ENCODE data around the gene OR52A1.
"Not testable (repeated sequence)": the region's sequence is repeated elsewhere in the genome, so short reads cannot be mapped to it uniquely, and the experiment has no call there.

Gene OR52A1

DNA sequence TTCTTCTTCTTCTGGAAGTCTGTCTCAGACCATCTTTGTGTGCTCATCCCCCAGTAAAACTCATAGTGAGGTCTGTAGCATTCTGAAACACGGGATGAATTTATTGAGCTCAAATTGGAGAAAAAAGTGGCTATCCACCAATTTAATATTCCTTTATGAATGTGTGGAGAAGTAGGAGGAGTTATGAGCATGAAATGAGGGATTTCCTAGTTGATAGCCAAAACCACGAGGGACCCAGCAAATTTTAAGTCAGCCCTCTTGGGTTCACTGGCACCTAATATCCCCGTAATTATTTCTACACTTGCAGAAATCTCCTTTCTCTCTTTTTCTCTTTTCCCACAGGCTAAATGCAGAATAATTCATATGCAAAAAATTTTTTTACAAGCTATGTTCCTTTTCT is at the start of gene OR52A1:
Gene OR52A1, minus strand, starts transcription at position 101 of the 400 bp plus-strand sequence. CDS start 2,388 bp downstream, outside the sequence.
- no peak for DNase-seq (ENCODE audit: low read depth)

DNA sequence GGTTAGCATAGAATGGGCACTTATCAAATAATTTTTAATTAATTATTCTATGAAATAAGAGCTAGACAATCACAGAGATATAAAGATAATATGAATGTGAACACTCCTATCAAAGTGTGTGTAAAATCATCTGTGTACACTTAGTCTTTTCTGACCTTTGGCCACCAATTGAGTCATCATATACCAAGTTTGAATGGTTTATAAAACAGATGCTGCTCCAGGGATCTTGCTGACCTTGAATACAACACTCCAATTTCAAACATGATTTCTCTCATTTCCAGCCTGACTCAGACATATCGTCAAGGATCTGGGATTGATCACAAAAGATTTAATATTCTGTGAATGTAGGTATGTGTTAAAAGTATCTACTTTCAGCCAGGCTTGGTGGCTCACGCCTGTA is 48.8 kb upstream of the OR52A1 start:
- no peak for DNase-seq (ENCODE audit: low read depth)

DNA sequence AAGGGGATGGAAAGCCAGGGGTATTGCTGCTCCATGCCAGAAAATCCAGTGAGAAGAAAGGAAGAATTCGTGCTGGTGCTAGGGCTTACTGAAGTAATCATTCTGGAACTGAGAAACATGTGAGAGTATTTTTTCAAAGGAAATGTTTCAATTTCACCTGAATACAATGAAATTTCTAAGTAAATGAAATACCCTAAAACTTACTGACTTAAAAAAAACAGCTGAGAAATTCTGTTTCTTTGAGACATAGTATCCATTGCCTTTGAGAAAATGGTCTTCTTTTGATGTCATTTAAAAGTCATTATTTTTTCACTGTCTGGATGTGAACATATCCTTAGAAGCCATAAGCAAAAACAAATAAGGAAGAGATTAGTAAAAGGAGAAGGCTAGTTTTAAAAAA is 46.0 kb upstream of the OR52A1 start, which contains the start of gene OR51V1:
Gene OR51V1, minus strand, starts transcription at position 101 of the 400 bp plus-strand sequence. Its CDS starts 0 bp downstream, at position 101.
- no peak for DNase-seq (ENCODE audit: low read depth)

GRCh38 chr11:5198285-5198684 is 43.7 kb upstream of the OR52A1 start:
- no peak for DNase-seq (ENCODE audit: low read depth)

DNA sequence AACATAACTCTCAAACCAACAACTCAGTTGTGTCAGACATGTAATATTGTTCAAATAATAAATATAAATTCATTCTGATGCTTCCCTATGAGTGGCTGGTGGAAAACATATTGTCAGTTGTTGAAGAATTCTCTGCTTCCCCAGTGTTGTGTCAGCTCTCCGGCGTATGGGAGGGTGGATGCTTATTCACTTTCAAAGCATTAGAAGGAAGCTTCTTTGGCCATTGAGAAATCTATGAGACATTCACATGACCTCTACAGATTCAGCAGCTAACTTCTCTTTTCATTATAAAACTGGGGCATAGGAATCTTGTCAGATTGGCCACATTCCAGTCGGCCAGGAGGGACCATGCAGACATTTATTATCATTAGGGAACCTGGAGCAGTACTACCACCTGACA is 43.0 kb upstream of the OR52A1 start:
- DNase-seq (ENCODE audit: low read depth) = no peak

- no peak for DNase-seq (ENCODE audit: low read depth)
Observed at GRCh38 chr11:5196731-5197130, 42.2 kb upstream of the OR52A1 start.

GRCh38 chr11:5196067-5196466 is 41.5 kb upstream of the OR52A1 start:
- DNase-seq (ENCODE audit: low read depth) = no peak

DNA sequence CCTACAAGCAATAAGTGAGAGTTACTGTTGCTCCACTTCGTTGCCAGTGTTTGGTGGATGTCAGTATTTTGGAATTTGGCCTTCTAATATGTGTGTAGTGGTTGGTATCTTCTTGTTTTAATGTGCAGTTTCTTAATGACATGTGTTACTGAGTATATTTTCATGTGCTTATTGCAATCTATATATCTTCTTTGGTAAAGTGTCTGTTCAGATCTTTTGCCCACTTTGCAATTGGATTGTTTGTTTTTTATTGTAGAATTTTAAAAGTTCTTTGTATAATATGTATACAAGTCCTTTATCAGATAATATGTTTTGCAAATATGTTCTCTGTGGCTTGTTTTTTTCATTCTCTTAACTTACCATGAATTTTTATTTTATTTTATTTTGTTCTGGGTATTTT is 38.2 kb upstream of the OR52A1 start:
- DNase-seq (ENCODE audit: low read depth) = no peak

DNA sequence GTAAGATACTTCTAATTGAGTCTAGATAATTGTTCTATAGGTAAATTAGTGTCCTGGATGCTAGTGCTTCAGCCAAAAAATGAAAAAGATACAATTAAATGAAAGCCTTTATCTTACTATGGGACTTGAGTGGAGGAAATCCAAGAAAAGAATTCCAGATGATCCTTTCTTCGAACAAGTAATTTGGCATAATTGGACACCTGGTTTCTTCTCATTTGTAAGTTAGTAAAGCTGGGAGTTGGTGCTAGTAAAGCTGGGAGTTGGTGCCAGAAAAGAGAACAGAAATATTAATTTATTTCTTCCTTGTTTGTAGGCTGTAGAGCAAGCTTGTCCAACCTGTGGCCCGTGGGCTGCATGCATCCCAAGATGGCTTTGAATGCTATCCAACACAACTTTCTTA is 33.6 kb upstream of the OR52A1 start:
- no peak for DNase-seq (ENCODE audit: low read depth)

- DNase-seq (ENCODE audit: low read depth) = no peak
Observed at GRCh38 chr11:5178046-5178837, 23.7 kb upstream of the OR52A1 start.

GRCh38 chr11:5174934-5175333 is 20.4 kb upstream of the OR52A1 start:
- DNase-seq (ENCODE audit: low read depth) = no peak

DNA sequence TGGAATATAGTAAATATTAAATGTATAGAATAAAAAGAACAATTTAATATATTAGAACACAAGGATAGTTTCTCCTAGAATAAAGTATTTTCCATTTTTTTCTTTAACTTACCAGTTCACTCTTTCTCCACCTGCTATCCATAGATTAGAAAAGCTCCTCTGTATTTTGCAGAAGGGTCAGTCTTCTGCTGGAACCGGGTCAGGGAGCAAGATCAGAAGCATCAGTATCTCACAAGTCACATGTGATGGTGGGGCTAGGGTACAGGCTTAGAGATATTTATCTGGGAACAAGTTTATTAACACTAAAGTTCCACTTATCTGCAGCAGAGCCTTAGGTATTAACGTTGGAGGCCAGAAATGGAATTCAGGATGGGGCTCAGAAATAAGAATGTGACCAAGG is 17.3 kb upstream of the OR52A1 start:
- no peak for DNase-seq (ENCODE audit: low read depth)

DNA sequence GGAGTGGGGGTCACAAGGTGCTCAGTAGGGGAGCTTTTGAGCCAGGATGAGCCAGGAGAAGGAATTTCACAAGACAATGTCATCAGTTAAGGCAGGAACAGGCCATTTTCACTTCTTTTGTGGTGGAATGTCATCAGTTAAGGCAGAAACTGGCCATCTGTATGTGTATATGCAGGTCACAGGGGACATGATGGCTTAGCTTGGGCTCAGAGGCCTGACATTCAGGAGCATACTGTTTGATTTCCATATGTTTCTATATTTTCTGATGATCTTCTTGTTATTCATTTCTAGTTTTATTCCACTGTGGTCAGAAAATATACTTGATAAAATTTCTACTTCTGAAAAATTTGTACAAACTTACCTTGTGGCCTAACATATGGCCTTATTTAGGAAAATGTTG is 11.3 kb upstream of the OR52A1 start:
- DNase-seq (ENCODE audit: low read depth) = not testable (repeated sequence)

DNA sequence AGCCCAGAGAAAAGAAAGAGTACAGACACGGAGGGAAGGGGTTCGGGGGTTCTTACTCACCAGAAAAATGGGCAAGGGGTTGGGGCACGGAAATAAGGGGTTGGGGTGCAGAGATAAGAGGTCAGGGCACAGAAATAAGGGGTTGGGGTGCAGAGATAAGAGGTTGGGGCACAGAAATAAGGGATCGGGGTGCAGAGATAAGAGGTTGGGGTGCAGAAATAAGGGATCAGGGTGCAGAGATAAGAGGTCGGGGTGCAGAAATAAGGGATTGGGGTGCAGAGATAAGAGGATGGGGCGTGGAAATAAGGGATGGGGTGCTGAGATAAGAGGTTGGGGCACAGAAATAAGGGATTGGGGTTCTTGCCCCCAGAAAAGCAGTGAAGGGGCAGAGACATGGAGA is 10.2 kb upstream of the OR52A1 start:
- DNase-seq (ENCODE audit: low read depth) = not testable (repeated sequence)

DNA sequence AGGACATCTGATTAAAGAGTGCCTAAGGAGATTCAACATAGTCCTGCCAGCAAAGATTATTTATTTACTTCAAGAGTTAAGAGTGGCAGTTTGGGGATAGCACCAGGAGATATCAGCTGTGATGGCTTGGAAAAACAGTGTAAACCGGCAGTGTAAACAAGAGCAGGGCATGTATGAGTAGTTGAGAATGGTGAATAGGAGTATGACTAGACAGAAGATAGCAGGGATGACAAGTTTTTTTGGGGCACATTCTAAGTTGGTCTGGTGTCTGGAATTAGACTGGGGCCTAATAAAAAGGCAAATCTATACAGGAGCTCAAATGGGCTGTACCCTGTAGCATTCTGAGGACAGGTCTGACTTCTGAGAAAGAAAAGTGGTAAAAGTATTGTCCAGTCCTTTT is 6.5 kb upstream of the OR52A1 start:
- DNase-seq (ENCODE audit: low read depth) = not testable (repeated sequence)

DNA sequence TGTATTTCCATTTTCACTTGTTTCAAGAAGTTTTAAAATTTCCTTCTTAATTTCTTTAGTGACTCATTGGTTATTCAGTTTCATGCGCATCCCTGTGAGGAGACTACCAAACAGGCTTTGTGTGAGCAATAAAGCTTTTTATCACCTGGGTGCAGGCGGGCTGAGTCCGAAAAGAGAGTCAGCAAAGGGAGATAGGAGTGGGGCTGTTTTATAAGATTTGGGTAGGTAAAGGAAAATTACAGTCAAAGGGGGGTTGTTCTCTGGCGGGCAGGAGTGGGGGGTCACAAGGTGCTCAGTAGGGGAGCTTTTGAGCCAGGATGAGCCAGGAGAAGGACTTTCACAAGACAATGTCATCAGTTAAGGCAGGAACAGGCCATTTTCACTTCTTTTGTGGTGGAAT is 5.7 kb upstream of the OR52A1 start:
- DNase-seq (ENCODE audit: low read depth) = not testable (repeated sequence)

- DNase-seq (ENCODE audit: low read depth) = no peak
Observed at GRCh38 chr11:5159806-5160205, 5.2 kb upstream of the OR52A1 start.

DNA sequence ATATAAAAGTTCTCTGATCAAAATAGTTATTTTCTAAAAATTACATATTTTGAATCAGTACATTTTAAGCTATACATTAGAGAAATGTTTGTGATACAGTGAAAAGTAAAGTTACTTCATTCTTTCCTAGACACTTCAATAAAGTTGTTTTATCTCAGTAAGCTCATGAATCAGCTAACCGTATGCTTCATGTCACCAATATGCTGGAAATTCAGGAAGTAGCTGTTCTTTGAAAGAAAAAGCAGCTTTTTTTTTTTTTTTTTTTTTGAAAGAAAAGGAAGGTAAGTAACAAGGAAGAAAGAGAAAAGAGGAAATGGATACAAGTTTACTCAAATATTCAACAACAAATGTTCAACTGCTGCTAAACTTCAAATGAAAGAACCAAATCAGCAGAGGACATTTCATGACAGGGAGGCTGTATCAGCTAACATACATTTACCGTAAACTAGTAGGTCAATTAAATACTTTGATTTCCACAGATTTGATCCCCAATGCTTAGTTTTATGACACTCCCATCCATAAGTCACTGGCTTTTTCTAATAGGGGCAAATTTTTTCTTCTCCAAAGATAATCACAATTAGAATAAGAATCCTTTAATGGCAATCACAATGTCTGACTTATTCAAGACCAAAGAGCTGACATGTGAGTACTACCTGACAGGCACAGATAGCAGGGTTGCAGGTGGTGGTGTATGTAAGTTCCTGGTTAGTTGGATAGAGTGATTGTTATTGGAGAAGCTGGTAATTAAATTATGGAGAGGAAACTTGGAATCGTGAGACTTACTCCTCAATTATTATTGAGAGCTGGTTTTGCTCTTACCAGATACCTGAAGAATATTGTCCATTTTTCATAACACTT is 754 bp downstream of the OR52A1 start:
- DNase-seq (ENCODE audit: low read depth) = no peak

- no peak for DNase-seq (ENCODE audit: low read depth)
Observed at GRCh38 chr11:5151713-5152153, 2.8 kb downstream of the OR52A1 start.

- not testable (repeated sequence) for DNase-seq (ENCODE audit: low read depth)
Observed at GRCh38 chr11:5144206-5144605, 10.4 kb downstream of the OR52A1 start.

GRCh38 chr11:5137996-5138395 is 16.6 kb downstream of the OR52A1 start, which contains the start of gene OR52A5:
Gene OR52A5 (minus strand): TSS chr11:5138356. CDS start chr11:5132642, 5,714 bp downstream.
- no peak for DNase-seq (ENCODE audit: low read depth)

- DNase-seq (ENCODE audit: low read depth) = no peak
Observed at GRCh38 chr11:5137014-5137413, 17.5 kb downstream of the OR52A1 start.

DNA sequence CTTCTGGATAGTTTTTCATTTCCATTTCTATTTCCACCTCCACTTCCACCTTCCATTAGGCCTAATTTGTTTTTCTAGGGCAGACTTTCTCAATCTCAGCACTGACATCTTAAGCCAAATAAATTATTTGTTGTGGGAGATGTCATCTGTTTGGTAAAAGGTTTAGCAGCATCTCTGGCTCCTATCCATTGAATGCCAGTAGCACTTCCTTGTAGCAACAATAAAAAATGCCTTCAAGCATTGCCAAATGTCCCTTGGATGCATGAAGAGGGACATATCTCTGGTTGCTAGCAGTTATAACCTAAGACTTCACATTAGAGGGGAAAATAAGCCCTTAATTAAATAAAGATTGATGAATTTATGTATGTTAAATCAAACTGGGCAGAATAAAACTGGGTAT is 18.3 kb downstream of the OR52A1 start:
- DNase-seq (ENCODE audit: low read depth) = no peak

Measured in activated T-helper 1 cell treated with Interleukin-2 at 50 U/mL for 16 hours (primary cell).